Skeletal muscle satellite cell (primary cell): ENCODE data around the gene DEPDC5.

Experiments
- H3K27me3 ChIP-seq: 2 replicates; pipeline ENCODE4 v1.7.0; 2013; ENCODE audit warnings: low read length; ENCODE audit not compliant: control insufficient read depth, insufficient read depth
- H3K36me3 ChIP-seq: 2 replicates; pipeline ENCODE4 v1.7.0; 2013; ENCODE audit warnings: mild to moderate bottlenecking, control low read depth, low read length; ENCODE audit not compliant: insufficient read depth
- H3K4me1 ChIP-seq: 2 replicates; pipeline ENCODE4 v1.7.0; 2013; ENCODE audit warnings: low read length; ENCODE audit not compliant: control insufficient read depth, insufficient read depth
- H3K4me2 ChIP-seq: 2 replicates; pipeline ENCODE4 v1.7.0; 2013; ENCODE audit warnings: mild to moderate bottlenecking, low read length
- H3K4me3 ChIP-seq: 2 replicates; pipeline ENCODE4 v1.7.0; 2013; ENCODE audit warnings: low read length
- H3K9ac ChIP-seq: 2 replicates; pipeline ENCODE4 v1.7.0; 2013; ENCODE audit warnings: mild to moderate bottlenecking, low read depth, low read length, moderate library complexity
- H3K9me3 ChIP-seq: replicated peaks from 2 replicates; pipeline ENCODE4 v1.7.0; 2013; ENCODE audit warnings: mild to moderate bottlenecking, control low read depth, low read length

Gene DEPDC5

DNA sequence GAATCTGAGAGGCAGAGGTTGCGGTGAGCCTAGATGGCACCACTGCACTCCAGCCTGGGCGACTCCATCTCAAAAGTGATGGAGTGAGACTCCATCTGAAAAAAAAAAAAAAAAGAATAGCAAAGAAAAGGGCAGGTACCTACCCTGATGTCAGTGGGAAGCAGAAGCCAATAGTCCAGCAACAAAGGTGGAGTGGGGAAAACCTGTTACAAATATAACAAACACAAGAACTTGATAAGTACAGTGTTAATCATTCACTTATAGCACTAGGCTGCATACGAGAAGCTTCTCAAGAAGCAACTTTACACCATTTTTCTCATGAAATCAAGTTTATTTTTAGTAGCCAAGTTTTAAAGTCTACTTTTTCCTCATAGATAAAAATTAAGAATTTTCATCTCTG lies 128.0 kb downstream of the DEPDC5 start:
- no peak overlapping the region for H3K4me3 ChIP-seq
- H3K27me3 ChIP-seq: no peaks in the 10 kb centered on the region
- H3K36me3 ChIP-seq: no peaks in the 10 kb centered on the region
- H3K9me3 ChIP-seq: no peaks in the 10 kb centered on the region
- no peaks in the 10 kb centered on the region for H3K4me1 ChIP-seq
- no peak overlapping the region for H3K4me2 ChIP-seq
- H3K9ac ChIP-seq: no peak overlapping the region

DNA sequence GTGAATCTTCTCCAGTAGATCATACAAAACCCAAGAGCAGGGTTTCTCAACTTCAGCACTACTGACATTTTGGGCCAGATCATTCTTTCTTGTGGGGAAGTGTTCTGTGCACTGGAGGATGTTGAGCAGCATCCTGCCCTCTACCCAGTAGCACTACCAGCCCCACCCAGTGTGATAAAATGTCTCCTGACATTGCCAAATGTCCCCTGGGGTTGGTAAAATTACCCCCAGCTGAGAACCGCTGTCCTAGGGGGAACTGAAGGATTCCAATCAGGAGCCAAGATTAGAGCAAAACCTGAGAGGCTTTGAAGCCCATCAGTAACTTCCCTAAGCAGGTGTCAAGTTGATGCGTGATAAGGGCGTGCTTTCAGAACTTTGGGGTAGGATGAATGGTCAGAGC lies 129.2 kb downstream of the DEPDC5 start:
- no peaks in the 10 kb centered on the region for H3K36me3 ChIP-seq

DNA sequence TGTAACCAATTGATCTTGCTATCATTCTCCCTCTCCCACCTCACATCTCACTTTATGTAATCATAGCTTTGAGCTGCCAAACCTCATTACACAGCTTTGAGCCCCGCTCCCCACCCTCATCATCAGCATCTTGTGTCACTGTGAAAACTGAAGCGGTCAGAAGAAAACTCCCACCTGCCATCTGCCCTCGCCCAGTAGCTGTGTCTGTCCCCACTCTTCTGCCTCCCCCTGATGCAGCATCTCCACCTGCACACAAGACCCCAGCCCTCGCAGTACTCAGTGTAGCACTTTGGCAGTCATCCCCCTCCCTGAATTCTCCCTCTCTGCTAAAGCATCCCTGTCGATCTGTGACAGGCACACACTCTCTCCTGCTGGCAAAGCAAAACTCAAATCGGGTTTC lies 130.2 kb downstream of the DEPDC5 start:
- Histone ChIP-seq H3K27me3 (no peaks in the 10 kb centered on the region), H3K4me2 (no peak overlapping the region), H3K4me1 (no peaks in the 10 kb centered on the region), H3K4me3 (no peak overlapping the region), H3K9ac (no peak overlapping the region), H3K36me3 (no peaks in the 10 kb centered on the region), H3K9me3 (no peaks in the 10 kb centered on the region)

More for the DNA sequence above, 129.2 kb downstream of the DEPDC5 start:
- Histone ChIP-seq H3K4me1 (no peaks in the 10 kb centered on the region), H3K4me2 (no peak overlapping the region), H3K9ac (no peak overlapping the region), H3K9me3 (no peaks in the 10 kb centered on the region), H3K27me3 (no peaks in the 10 kb centered on the region), H3K4me3 (no peak overlapping the region)

DNA sequence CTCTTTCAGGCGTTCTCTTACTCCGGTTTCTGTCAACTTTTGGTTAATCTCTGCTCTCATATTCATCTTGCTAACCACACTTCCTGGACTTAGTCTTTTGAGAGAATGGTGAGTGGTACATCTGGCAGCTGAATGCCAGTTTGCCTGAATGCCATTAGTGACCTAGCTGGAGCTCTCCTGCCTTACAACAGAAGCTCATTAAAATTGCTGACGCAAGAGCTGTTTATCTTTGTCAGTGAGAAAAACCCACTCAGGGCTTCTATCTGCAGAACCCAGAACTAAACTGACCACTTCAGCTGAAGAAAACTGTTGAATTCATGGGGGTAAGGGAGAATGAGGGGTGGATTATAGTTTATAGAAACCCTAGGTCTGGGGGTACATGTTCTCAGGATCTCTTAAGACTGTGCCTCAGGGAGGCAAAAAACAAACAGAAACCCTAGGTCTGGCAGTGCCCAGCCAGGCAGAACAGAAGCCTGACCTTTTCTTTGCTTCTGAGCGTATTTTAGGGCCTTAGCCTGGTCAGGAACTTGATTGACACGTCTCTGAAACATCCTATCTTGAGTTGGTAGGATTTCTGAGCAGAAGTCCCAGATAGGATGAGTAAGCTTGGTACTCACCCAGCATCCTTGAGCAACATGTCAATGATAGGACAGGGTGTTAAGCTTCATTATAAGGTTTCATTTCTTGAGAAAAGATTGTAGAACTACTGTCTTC lies 137.7 kb downstream of the DEPDC5 start:
- Histone ChIP-seq H3K4me3 (no peak overlapping the region), H3K4me1 (peaks cover 4% of the 10 kb centered on the region), H3K9me3 (no peaks in the 10 kb centered on the region), H3K36me3 (peaks cover 5% of the 10 kb centered on the region), H3K27me3 (no peaks in the 10 kb centered on the region), H3K9ac (no peak overlapping the region), H3K4me2 (no peak overlapping the region)

DNA sequence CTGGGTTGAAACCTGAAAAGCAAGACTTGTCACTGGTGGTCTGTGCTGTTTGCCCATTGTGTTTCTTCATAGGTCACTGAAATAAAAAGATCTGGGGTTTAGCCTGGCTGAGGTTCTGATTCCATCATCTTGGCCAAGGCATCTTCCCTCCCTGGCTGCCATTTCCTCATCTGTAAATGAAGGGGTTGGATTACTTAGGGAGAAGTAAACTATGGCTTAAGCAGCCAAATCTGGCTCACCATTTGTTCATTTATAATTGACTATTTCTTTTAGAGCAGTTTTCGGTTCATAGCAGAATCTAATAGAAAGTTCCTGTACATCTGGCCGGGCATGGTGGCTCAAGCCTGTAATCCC lies 138.2 kb downstream of the DEPDC5 start:
- Histone ChIP-seq H3K4me2 (no peak overlapping the region), H3K4me3 (no peak overlapping the region), H3K9me3 (no peaks in the 10 kb centered on the region), H3K27me3 (no peaks in the 10 kb centered on the region), H3K36me3 (peaks cover 5% of the 10 kb centered on the region), H3K4me1 (peaks cover 4% of the 10 kb centered on the region), H3K9ac (no peak overlapping the region)

DNA sequence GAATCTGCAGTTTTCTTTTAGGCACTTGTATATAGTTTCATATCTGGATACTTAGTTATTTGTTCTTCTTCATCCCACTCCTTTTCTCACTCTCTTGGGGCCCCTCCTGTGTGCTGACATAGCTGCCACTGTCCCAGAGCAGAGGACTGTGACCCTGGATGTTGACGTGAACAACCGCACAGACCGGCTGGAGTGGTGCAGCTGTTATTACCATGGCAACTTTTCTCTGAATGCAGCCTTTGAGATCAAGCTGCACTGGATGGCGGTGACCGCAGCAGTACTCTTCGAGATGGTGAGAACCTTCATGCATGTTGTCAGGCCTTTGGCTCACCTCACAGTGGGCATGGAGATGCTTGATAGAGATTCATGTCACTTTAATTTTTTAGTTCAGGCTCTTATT lies 139.6 kb downstream of the DEPDC5 start:
- Histone ChIP-seq H3K9ac (no peak overlapping the region), H3K9me3 (no peaks in the 10 kb centered on the region)

DNA sequence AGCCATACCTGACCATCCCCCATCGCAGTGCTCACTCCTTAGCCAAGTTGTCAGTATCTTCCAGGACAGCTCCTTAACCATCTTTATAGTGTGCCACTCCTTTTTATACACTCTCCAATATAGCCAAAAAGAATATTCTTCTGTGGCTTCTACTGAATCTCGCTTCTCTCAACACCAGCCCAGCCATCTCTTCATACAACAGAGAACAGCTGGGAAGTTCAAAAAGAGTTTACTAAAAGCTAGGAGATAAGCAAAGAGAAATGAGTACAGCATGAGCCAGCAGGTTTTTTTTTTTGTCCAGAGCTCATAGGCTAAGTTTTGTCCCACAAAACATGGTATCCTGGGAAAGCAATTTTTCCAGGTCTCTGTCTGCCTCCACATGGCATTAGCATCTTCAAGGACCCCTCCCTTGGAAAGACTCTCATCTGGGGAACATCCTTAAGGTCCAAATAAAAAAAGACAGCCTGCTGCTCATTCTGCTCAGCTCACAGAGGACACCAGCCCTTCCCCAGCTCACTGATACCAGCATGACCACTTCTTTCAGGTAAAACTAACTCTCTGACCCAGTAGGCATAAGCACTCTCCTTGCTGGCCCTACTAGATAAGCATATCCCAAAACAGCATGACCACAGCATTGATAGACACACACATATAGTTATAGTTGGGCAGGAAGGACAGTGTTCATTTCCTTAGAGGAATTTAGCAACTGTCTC lies 141.7 kb downstream of the DEPDC5 start:
- Histone ChIP-seq H3K4me2 (no peak overlapping the region), H3K9ac (no peak overlapping the region), H3K4me1 (peaks cover 4% of the 10 kb centered on the region), H3K9me3 (no peaks in the 10 kb centered on the region), H3K36me3 (peaks cover 20% of the 10 kb centered on the region), H3K4me3 (no peak overlapping the region), H3K27me3 (no peaks in the 10 kb centered on the region)

More for the DNA sequence above, 139.6 kb downstream of the DEPDC5 start:
- no peak overlapping the region for H3K4me3 ChIP-seq
- H3K4me1 ChIP-seq: peaks cover 4% of the 10 kb centered on the region
- H3K27me3 ChIP-seq: no peaks in the 10 kb centered on the region
- H3K4me2 ChIP-seq: no peak overlapping the region
- peaks cover 15% of the 10 kb centered on the region for H3K36me3 ChIP-seq

DNA sequence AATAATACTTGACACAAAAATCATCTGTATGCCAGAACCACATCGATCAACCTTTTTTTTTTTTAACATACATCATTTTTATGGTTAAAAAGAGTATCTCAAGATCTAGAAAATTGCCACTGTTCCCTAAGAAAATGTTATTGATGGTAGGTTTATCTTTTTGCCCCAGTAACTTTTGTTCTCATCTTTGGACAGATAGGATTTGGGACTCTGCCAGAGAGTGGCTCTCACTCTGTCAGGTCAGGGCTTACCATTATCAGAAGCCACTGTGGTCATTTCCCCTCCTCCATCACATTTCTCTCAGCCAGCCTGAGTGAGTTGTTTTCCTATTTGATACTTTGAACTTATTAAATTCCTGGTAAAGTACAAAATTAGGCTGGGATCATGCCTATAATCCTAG lies 142.7 kb downstream of the DEPDC5 start:
- no peaks in the 10 kb centered on the region for H3K9me3 ChIP-seq
- no peak overlapping the region for H3K9ac ChIP-seq
- H3K27me3 ChIP-seq: no peaks in the 10 kb centered on the region
- H3K4me1 ChIP-seq: peaks cover 2% of the 10 kb centered on the region
- no peak overlapping the region for H3K4me3 ChIP-seq
- no peak overlapping the region for H3K4me2 ChIP-seq
- H3K36me3 ChIP-seq: peaks cover 21% of the 10 kb centered on the region

DNA sequence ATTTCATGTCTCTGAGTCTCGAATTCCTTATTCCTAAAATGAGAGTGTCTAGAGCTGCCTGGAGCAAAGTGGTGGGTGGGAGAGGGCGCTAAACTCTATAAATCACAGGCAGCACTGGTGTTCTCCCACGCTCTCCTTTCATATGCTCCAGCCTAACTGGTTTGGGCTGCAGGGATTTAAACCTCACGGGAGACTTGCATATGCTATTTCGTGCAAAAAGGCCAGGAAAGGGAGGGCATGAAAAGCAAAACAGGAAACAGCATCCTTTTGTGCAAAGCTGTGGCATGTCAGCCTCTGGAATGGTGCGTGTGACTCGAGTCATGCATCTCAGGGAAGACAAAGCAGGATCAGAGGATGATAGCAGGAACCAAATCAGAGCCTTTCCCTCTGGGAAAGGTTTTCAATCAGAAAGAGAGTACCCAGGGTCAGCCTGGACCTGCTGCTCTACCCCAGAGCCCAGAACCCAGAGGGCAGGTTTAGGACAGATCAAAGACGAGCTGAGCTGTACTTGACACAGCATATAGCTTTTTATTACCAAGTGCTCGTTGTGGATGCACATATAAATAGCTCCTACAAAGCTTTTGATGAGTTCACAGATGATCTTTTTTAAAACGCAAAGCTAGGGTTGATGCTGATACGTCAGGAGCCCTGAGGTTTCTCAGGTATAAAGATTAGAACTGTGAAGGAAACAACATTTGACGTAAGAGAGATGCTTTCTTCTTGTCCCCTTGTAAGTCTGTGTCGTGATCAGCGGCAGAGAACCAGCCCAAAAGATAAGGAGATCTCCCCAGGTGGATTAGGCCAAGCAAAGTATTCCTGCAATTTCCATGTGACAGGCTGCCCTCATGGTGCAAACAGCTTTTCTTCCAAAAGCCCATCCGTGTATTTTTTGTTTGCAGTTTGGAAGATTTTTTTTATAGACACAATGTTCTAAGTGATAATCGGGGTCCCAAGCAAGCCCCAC lies 144.3 kb downstream of the DEPDC5 start:
- no peaks in the 10 kb centered on the region for H3K4me1 ChIP-seq
- H3K36me3 ChIP-seq: peaks cover 32% of the 10 kb centered on the region
- no peaks in the 10 kb centered on the region for H3K9me3 ChIP-seq
- H3K27me3 ChIP-seq: no peaks in the 10 kb centered on the region
- H3K4me2 ChIP-seq: no peak overlapping the region
- no peak overlapping the region for H3K4me3 ChIP-seq
- H3K9ac ChIP-seq: no peak overlapping the region

DNA sequence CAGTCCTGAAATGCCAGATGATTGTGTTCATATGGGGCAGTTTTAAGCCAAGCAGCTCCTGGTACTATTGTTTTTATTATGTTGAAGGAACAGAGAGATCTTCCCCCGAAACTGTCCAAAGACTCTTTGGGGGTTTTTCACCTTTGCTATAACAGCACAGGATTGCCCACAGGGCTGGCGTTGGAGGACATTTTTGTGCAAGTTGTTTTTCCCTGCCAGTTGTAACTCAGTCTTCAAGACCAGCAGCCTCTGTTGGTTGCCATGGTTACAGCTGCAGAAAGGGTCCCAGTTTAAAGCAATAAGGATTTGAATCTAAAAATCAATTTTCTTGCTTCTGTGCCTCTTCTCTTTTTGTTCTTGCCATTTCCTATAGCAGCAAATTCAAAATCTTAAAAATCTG lies 145.1 kb downstream of the DEPDC5 start:
- H3K9me3 ChIP-seq: no peaks in the 10 kb centered on the region
- no peak overlapping the region for H3K4me2 ChIP-seq
- no peaks in the 10 kb centered on the region for H3K4me1 ChIP-seq
- H3K27me3 ChIP-seq: no peaks in the 10 kb centered on the region
- H3K36me3 ChIP-seq: peaks cover 30% of the 10 kb centered on the region
- no peak overlapping the region for H3K4me3 ChIP-seq
- H3K9ac ChIP-seq: no peak overlapping the region

DNA sequence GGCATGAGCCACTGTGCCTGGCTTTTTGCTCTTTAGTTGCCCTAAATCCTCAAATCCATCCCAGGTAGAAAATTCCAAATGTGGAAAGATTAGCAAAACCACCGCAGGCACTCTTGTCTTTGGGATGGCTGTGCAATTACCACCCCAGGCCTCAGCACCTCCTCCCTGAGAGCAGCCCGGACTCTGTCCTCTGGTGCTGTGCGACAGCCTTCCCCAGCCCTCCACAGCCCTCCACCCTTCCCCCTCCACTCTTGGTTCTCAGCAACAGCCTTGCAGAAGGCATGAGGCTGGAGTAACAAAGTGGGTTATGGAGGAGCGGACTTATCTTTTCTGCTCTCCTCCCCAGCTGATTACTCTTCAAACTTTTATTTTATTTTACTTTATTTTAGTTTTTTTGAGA lies 145.8 kb downstream of the DEPDC5 start:
- H3K4me1 ChIP-seq: no peaks in the 10 kb centered on the region
- H3K9ac ChIP-seq: no peak overlapping the region
- no peaks in the 10 kb centered on the region for H3K27me3 ChIP-seq
- H3K36me3 ChIP-seq: peaks cover 29% of the 10 kb centered on the region
- no peak overlapping the region for H3K4me2 ChIP-seq
- H3K9me3 ChIP-seq: no peaks in the 10 kb centered on the region
- H3K4me3 ChIP-seq: no peak overlapping the region
